Endothelial cell of umbilical vein (primary cell): Measurements from ENCODE around the gene SPG7. TPM values are rescaled to one million over a fixed set of nuclear protein-coding genes. Genes with fewer than 3 reads are reported as not detected.

Experiments
- BruUV-seq: library from RNA; stranded (reverse); fragments of 400-500 nt; replicated peaks from 2 replicates; lab custom pipeline; 2021; lab: Mats Ljungman, UMichigan
- CTCF ChIA-PET: fragments of 300-600, 350-600 bp; sonication (Branson Sonifier 250); formaldehyde crosslinking; loops from one replicate; lab custom pipeline; 2021; ENCODE audit warnings: antibody characterized with exemption, inconsistent platforms; lab: Charles Lee
- POLR2A ChIA-PET: fragments of 300-600, 350-600 bp; sonication (Branson Sonifier 250); formaldehyde crosslinking; loops from one replicate; lab custom pipeline; 2021; ENCODE audit warnings: antibody characterized with exemption, inconsistent platforms; lab: Charles Lee
- DNase-seq: peaks from one replicate; pipeline ENCODE4 v3.0.0-alpha.2; 2011; ENCODE audit warnings: low read depth, low spot score
- FAIRE-seq: peaks from 2 replicates; lab custom pipeline; 2011; peaks lifted over from hg19 to GRCh38; lab: Jason Lieb, UNC
- H2AFZ ChIP-seq: 2 replicates; pipeline ENCODE4 v1.6.0; 2012; ENCODE audit warnings: low read depth, low read length, control low read depth, inconsistent platforms
- H3K27ac ChIP-seq: 2 replicates; pipeline ENCODE4 v1.5.1; 2011; ENCODE audit warnings: low read depth, mild to moderate bottlenecking, control low read depth, low read length, moderate library complexity; ENCODE audit not compliant: insufficient read depth
- H3K27me3 ChIP-seq, 2 experiments: 2 replicates each; pipeline versions ENCODE4 v1.6.0 to v1.6.1; 2011; ENCODE audit warnings: low read length in 2 of 2, mixed read lengths in 1 of 2; ENCODE audit not compliant: control insufficient read depth in 2 of 2, insufficient read depth in 2 of 2
- H3K36me3 ChIP-seq, 2 experiments: 2 replicates in 1 of 2; 3 replicates in 1 of 2; pipeline ENCODE4 v1.5.1; 2011; ENCODE audit warnings: low read length in 2 of 2, mild to moderate bottlenecking in 1 of 2, moderate library complexity in 1 of 2; ENCODE audit not compliant: control insufficient read depth in 2 of 2, insufficient read depth in 2 of 2; ENCODE audit errors: extremely low read depth in 1 of 2
- H3K4me1 ChIP-seq: 3 replicates; pipeline ENCODE4 v1.5.1; 2011; ENCODE audit warnings: mild to moderate bottlenecking, low read length; ENCODE audit not compliant: control insufficient read depth, insufficient read depth; ENCODE audit errors: extremely low read depth
- H3K4me2 ChIP-seq: 2 replicates; pipeline ENCODE4 v1.6.1; 2011; ENCODE audit warnings: low read length, control low read depth, mixed read lengths; ENCODE audit not compliant: insufficient read depth
- H3K4me3 ChIP-seq, 3 experiments: fragments of 200-600 bp in 1 of 3; sonication (generic), shearing (Covaris generic) in 1 of 3; replicated peaks in 1 of 3; 2 replicates each; pipeline ENCODE4 v1.5.1; 2011 to 2016; ENCODE audit warnings: control low read depth in 3 of 3, low read length in 3 of 3, mild to moderate bottlenecking in 2 of 3, inconsistent platforms in 1 of 3, low read depth in 1 of 3, moderate library complexity in 1 of 3; ENCODE audit not compliant: insufficient read depth in 1 of 3
- H3K79me2 ChIP-seq: 2 replicates; pipeline ENCODE4 v1.6.0; 2012; ENCODE audit warnings: low read length, inconsistent platforms; ENCODE audit not compliant: control insufficient read depth, insufficient read depth
- H3K9ac ChIP-seq: replicated peaks from 2 replicates; pipeline ENCODE3; 2011; ENCODE audit warnings: low read length, control low read depth; ENCODE audit not compliant: insufficient read depth; ENCODE audit errors: extremely low read depth
- H3K9me1 ChIP-seq: replicated peaks from 3 replicates; pipeline ENCODE4 v1.6.0; 2011; ENCODE audit warnings: mild to moderate bottlenecking, low read length; ENCODE audit not compliant: control insufficient read depth, insufficient read depth; ENCODE audit errors: extremely low read depth
- H3K9me3 ChIP-seq: replicated peaks from 2 replicates; pipeline ENCODE4 v1.5.1; 2012; ENCODE audit warnings: low read length, inconsistent platforms; ENCODE audit not compliant: control insufficient read depth, insufficient read depth
- H4K20me1 ChIP-seq: replicated peaks from 2 replicates; pipeline ENCODE3; 2011; ENCODE audit warnings: mild to moderate bottlenecking, low read length; ENCODE audit not compliant: control insufficient read depth, insufficient read depth; ENCODE audit errors: extremely low read depth
- EZH2 ChIP-seq: IDR thresholded peaks from 2 replicates; pipeline ENCODE4 v1.6.1; 2012; ENCODE audit warnings: borderline replicate concordance, low read depth, mild to moderate bottlenecking, moderate library complexity, low read length, inconsistent platforms; ENCODE audit not compliant: severe bottlenecking
- FOS ChIP-seq: IDR thresholded peaks from 2 replicates; pipeline ENCODE4 v1.6.1; 2011; ENCODE audit warnings: mild to moderate bottlenecking, low read length, moderate library complexity, borderline replicate concordance; ENCODE audit not compliant: insufficient read depth
- GATA2 ChIP-seq: IDR thresholded peaks from 2 replicates; pipeline ENCODE4 v1.7.0; 2011; ENCODE audit warnings: low read depth, mild to moderate bottlenecking, moderate library complexity, mixed read lengths, low read length; ENCODE audit not compliant: insufficient read length, insufficient read depth
- JUN ChIP-seq: IDR thresholded peaks from 2 replicates; pipeline ENCODE4 v1.6.1; 2011; ENCODE audit warnings: borderline replicate concordance, low read depth; ENCODE audit not compliant: insufficient read length, insufficient read depth
- MYC ChIP-seq: IDR thresholded peaks from one replicate; pipeline ENCODE4 v1.6.1; 2011; ENCODE audit warnings: mild to moderate bottlenecking, low read depth, low read length
- POLR2A ChIP-seq: IDR thresholded peaks from 2 replicates; pipeline ENCODE4 v1.6.1; 2012; ENCODE audit warnings: low read depth, mild to moderate bottlenecking, control low read depth, low read length
- POLR2AphosphoS5 ChIP-seq: IDR thresholded peaks from 2 replicates; pipeline ENCODE4 v1.6.1; 2012; ENCODE audit warnings: low read depth, mild to moderate bottlenecking, control low read depth, low read length, moderate library complexity; ENCODE audit not compliant: insufficient read depth
- dilution Hi-C: fragments of 300-500 bp; cut with MboI; formaldehyde crosslinking; loops from one replicate; pipeline ENCODE4 v1.15.0; 2019; ENCODE audit warnings: low sequenced_read_pairs; ENCODE audit not compliant: extremely low pct_ligation_motif_present
- intact Hi-C: fragments of 100-400 bp; cut with micrococcal nuclease; formaldehyde crosslinking; loops from one replicate; pipeline ENCODE4 v1.10.0; 2022
- polyA plus RNA-seq, 4 experiments: library from polyadenylated mRNA; depleted of rRNA in 3 of 4; stranded (reverse) in 3 of 4; unstranded in 1 of 4; fragments of >200 nt; gene quantifications; 2 replicates each; pipeline versions ENCODE4 v1.2.1 to v1.2.3, GENCODE V29; 2011 to 2012; ENCODE audit warnings: missing spikeins in 1 of 4
- total RNA-seq: library from RNA; stranded (reverse); gene quantifications from 2 replicates; pipeline ENCODE4 v1.2.3, GENCODE V29; 2021
- TF ChIP-seq, protein P1 (sequence below), 2 donors: IDR thresholded peaks; 1 replicate in 1 of 2; 2 replicates in 1 of 2; pipeline ENCODE4 v1.5.1; 2011; ENCODE audit warnings: low read length in 2 of 2, mild to moderate bottlenecking in 2 of 2, moderate library complexity in 2 of 2, control low read depth in 1 of 2, inconsistent platforms in 1 of 2, low read depth in 1 of 2; ENCODE audit not compliant: insufficient read depth in 1 of 2; ENCODE audit errors: extremely low read depth in 1 of 2
- TF ChIP-seq, protein P2 (sequence below): IDR thresholded peaks from 2 replicates; pipeline ENCODE4 v1.6.1; 2011; ENCODE audit not compliant: insufficient read depth, insufficient read length

Gene SPG7
- total and polyA plus RNA-seq, 2 donors (not counting 3 experiments of a cell fraction or from before 2014, with no cell fraction given): 90.2 to 146 TPM

DNA sequence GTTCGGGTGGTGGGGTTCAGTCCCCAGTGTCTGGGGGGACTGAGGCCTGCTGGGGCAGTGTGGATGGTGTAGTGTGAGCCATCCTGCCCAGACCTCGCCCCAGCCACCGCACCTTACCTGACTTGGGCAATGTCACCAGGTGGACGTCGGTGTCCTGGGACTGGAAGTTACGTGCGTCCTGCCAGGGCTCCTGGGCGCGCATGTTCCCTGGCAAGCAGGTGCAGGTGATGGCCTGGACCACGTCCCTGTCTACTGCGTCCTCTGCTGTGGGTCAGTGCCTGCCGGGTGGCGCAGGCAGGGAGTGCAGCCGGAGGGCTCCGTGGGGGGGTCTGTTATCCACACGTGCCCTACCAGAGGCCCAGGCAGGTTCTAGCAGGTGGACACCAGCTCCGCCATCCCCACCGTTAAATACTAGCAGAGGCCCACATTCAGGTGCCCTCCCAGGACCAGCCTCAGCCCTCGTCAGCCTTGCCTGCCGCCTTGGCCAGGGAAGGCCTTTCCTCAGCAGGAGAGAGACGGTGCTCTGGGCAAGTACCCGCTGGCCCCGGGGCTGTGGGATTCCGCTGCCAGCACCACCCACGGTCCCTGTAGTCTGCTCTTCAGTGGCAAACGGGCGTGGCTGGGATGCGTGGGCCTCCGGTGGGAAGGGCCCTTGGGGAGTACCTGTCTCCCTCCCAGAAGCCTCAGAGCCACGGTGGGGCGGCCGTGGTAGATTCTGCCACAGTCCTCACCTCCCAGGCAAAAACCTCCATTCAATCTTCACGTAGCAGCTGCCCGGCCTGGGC, 97.2 kb downstream of the SPG7 start:
- H3K36me3 ChIP-seq: no peaks in the 10 kb centered on the region
- no peak overlapping the region for H3K4me3 ChIP-seq
- H3K4me2 ChIP-seq: no peak overlapping the region
- ChIA-PET POLR2A (no interaction called here), CTCF (interaction anchor here (2.5 kb wide), 1 partner anchor 10 kb away, joined by 10 read pairs; no protein-coding TSS in a partner anchor)
- no peaks in the 10 kb centered on the region for H3K9me3 ChIP-seq
- no peak overlapping the region for H2AFZ ChIP-seq
- DNase-seq (no peak), FAIRE-seq (no peak)
- no TSS peak for BruUV-seq
- H4K20me1 ChIP-seq: no peaks in the 10 kb centered on the region
- no peak overlapping the region for H3K9ac ChIP-seq
- no peaks in the 10 kb centered on the region for H3K27me3 ChIP-seq
- H3K27ac ChIP-seq: no peak overlapping the region
- no peaks in the 10 kb centered on the region for H3K79me2 ChIP-seq
- H3K9me1 ChIP-seq: no peaks in the 10 kb centered on the region
- peaks cover 11% of the 10 kb centered on the region for H3K4me1 ChIP-seq
- intact Hi-C loops: no loop called here
- dilution Hi-C loops: no loop called here
- TF ChIP-seq JUN (no peak), GATA2 (no peak), MYC (no peak), EZH2 (no peak), POLR2A (no peak), POLR2AphosphoS5 (no peak), FOS (no peak)
- TF ChIP-seq, protein P1, sequence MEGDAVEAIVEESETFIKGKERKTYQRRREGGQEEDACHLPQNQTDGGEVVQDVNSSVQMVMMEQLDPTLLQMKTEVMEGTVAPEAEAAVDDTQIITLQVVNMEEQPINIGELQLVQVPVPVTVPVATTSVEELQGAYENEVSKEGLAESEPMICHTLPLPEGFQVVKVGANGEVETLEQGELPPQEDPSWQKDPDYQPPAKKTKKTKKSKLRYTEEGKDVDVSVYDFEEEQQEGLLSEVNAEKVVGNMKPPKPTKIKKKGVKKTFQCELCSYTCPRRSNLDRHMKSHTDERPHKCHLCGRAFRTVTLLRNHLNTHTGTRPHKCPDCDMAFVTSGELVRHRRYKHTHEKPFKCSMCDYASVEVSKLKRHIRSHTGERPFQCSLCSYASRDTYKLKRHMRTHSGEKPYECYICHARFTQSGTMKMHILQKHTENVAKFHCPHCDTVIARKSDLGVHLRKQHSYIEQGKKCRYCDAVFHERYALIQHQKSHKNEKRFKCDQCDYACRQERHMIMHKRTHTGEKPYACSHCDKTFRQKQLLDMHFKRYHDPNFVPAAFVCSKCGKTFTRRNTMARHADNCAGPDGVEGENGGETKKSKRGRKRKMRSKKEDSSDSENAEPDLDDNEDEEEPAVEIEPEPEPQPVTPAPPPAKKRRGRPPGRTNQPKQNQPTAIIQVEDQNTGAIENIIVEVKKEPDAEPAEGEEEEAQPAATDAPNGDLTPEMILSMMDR (IDR thresholded peaks at IDR 0.05; ENCODE audit: extremely low read depth in 1 of 2, insufficient read depth in 1 of 2, low read depth in 1 of 2, low read length in 2 of 2): no peak
- TF ChIP-seq, protein P2, sequence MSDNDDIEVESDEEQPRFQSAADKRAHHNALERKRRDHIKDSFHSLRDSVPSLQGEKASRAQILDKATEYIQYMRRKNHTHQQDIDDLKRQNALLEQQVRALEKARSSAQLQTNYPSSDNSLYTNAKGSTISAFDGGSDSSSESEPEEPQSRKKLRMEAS: no peak
